Mesodermal cell (in vitro differentiated cells): ENCODE results near the gene TPBGL.

Source experiments
- H3K27ac ChIP-seq: 2 replicates; pipeline ENCODE4 v1.7.0; 2013; ENCODE audit warnings: mild to moderate bottlenecking, low read depth, low read length, moderate library complexity; ENCODE audit not compliant: severe bottlenecking
- H3K36me3 ChIP-seq: 2 replicates; pipeline ENCODE4 v1.7.1; 2013; ENCODE audit warnings: mild to moderate bottlenecking, low read length, moderate library complexity; ENCODE audit not compliant: control insufficient read depth, insufficient read depth
- H3K4me1 ChIP-seq: one replicate; pipeline ENCODE4 v1.7.1; 2013; ENCODE audit warnings: mild to moderate bottlenecking, low read length; ENCODE audit not compliant: insufficient read depth, control insufficient read depth, poor library complexity, severe bottlenecking
- H3K4me3 ChIP-seq: 2 replicates; pipeline ENCODE4 v1.7.0; 2013; ENCODE audit warnings: low read length, control low read depth, mild to moderate bottlenecking; ENCODE audit not compliant: insufficient read depth, poor library complexity, severe bottlenecking; ENCODE audit errors: extremely low read depth
- H3K9me3 ChIP-seq: 2 replicates; pipeline ENCODE4 v1.7.1; 2013; ENCODE audit warnings: mild to moderate bottlenecking, low read length, moderate library complexity; ENCODE audit not compliant: control insufficient read depth
- WGBS, 2 experiments: methylation state at CpG; one replicate each; pipeline ENCODE4 v1.1.5; 2013; ENCODE audit warnings: missing lambda C conversion rate in 2 of 2; ENCODE audit not compliant: insufficient coverage in 2 of 2; 5-methylcytosine and 5-hydroxymethylcytosine counted together

The TPBGL gene

GRCh38 chr11:75281469-75282095, 41.0 kb downstream of the TPBGL start:
- Histone ChIP-seq H3K4me1 (peaks cover 24% of the 10 kb centered on the region), H3K36me3 (peaks cover 54% of the 10 kb centered on the region), H3K9me3 (no peaks in the 10 kb centered on the region), H3K4me3 (no peak overlapping the region), H3K27ac (no peak overlapping the region)
- 95 to 96% methylated on average over 9 of the region's 10 CpGs for WGBS, 2 experiments

DNA sequence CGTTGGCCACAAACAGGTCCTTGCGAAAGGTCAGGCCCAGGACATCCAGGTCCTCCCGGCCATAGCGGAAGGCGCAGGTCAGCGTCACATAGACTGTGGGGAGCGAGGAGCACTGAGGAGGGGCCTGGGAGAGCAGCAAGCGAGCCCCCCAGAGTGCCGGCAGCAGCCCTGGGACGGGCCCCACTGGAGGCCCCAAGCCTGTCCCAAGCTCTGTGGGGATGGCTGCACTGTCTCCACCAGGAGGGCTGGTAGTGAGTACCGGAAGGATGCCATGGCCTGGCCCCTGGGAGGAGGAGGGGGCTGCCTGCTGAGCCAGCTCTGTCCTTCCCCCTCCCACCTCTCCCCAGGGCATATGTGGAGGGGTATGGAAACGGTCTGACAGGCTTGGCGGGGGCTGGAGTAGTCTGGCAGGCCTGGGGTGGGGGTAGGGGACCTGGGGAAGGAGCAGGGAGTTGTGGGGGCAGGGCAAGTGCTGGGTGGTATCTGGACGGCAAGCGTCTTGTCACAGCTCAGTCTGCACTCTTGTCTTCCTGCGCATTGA, 42.9 kb downstream of the TPBGL start:
- WGBS, 2 experiments, result 90 to 92% methylated on average over 11 to 12 of the region's 16 CpGs
- peaks cover 24% of the 10 kb centered on the region for H3K4me1 ChIP-seq
- no peak overlapping the region for H3K4me3 ChIP-seq
- no peak overlapping the region for H3K27ac ChIP-seq
- H3K36me3 ChIP-seq, result peaks cover 42% of the 10 kb centered on the region
- H3K9me3 ChIP-seq, result no peaks in the 10 kb centered on the region

- Histone ChIP-seq H3K4me1 (peaks cover 7% of the 10 kb centered on the region), H3K4me3 (no peak overlapping the region), H3K36me3 (peaks cover 35% of the 10 kb centered on the region), H3K27ac (no peak overlapping the region), H3K9me3 (no peaks in the 10 kb centered on the region)
- WGBS, 2 experiments, result 99 to 100% methylated on average over 3 to 5 of the region's 5 CpGs
These were observed 45.3 kb downstream of the TPBGL start for GRCh38 chr11:75285776-75286360.

DNA sequence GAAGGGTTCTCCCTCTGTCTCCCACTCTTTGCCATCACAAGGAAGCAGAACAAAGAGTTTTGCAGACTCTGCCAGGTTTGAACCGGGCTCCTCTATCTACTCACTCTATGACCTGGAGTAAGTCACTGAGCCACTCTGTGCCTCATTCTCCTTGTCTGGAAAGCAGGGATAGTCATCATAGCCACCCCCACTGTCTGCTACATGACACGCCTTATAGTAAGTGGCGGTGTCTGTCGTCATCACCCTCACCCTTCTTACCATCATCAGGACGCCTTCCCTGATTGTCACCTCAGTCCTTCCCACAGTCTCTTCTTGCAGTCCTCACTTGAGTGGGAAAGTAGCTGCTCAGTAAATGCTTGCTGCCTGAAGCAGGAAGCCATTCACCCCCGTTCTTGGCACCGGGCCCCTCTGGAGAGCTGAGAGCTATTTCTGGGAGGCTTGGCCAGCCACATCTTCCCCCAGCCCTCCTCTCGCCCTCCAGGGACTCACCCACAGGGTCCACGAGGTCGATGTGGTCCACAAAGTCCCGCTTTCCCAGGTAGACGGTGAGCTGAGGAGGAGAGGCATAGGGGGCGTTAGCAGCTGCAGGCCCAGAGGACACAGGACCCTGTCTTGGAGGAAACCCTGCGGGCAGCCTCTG, 46.4 kb downstream of the TPBGL start:
- Histone ChIP-seq H3K36me3 (peaks cover 29% of the 10 kb centered on the region), H3K9me3 (no peaks in the 10 kb centered on the region), H3K4me3 (no peak overlapping the region), H3K27ac (no peak overlapping the region), H3K4me1 (peaks cover 7% of the 10 kb centered on the region)
- 91 to 95% methylated on average over 9 to 14 of the region's 14 CpGs for WGBS, 2 experiments

- peaks cover 23% of the 10 kb centered on the region for H3K36me3 ChIP-seq
- H3K4me3 ChIP-seq, result no peak overlapping the region
- WGBS, 2 experiments, result 97 to 100% methylated on average over 17 of the region's 17 CpGs
- peaks cover 7% of the 10 kb centered on the region for H3K4me1 ChIP-seq
- no peak overlapping the region for H3K27ac ChIP-seq
- H3K9me3 ChIP-seq, result no peaks in the 10 kb centered on the region
These were observed 47.0 kb downstream of the TPBGL start for GRCh38 chr11:75287579-75287978.

DNA sequence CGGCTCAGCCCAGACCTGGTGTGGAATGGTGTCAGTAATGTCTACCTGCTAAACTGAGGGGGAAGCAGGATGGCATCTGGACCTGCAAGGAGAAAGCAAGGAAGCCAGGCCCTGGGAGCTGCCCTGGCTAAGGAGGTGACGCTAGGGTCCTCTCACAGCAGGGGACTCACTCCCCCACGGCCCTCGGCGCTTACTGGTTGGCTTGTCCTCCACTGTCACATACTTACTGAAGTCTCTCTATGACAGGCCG, 48.9 kb downstream of the TPBGL start:
- 86% methylated on average over 6 of the region's 6 CpGs; no CpG with 5 or more reads in 1 of the 2 experiments for WGBS, 2 experiments
- Histone ChIP-seq H3K4me1 (peaks cover 7% of the 10 kb centered on the region), H3K4me3 (no peak overlapping the region), H3K27ac (no peak overlapping the region), H3K36me3 (peaks cover 17% of the 10 kb centered on the region), H3K9me3 (no peaks in the 10 kb centered on the region)

GRCh38 chr11:75289919-75290318, 49.3 kb downstream of the TPBGL start:
- Histone ChIP-seq H3K4me3 (no peak overlapping the region), H3K4me1 (peaks cover 7% of the 10 kb centered on the region), H3K27ac (no peak overlapping the region), H3K9me3 (no peaks in the 10 kb centered on the region), H3K36me3 (peaks cover 17% of the 10 kb centered on the region)
- WGBS, 2 experiments, result 87 to 93% methylated on average over 10 of the region's 12 CpGs

DNA sequence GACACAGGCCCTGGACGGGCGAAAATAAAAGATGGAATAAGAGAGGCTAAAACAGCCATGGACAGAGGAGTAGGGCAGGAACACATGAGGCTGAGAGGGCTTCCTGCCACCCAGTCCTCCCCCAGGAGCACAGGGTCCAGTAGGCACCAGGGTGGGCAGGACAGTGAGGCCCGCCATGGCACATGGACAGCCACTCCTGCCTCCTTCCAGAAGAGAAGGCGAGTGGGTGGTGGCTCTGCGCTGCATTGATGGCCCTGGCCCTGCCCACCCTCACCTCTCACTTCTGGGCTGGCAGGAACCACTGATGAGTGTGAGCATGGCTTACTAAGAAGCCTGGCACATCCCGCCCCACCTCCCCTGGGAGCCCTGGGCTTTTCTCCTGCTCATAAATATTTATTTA, 51.2 kb downstream of the TPBGL start:
- 96% methylated on average over 3 to 5 of the region's 6 CpGs for WGBS, 2 experiments
- H3K4me1 ChIP-seq, result peaks cover 7% of the 10 kb centered on the region
- H3K27ac ChIP-seq, result no peak overlapping the region
- no peaks in the 10 kb centered on the region for H3K9me3 ChIP-seq
- H3K4me3 ChIP-seq, result no peak overlapping the region
- peaks cover 16% of the 10 kb centered on the region for H3K36me3 ChIP-seq

- Histone ChIP-seq H3K27ac (no peak overlapping the region), H3K9me3 (no peaks in the 10 kb centered on the region), H3K4me1 (peaks cover 7% of the 10 kb centered on the region), H3K36me3 (peaks cover 11% of the 10 kb centered on the region), H3K4me3 (no peak overlapping the region)
- WGBS, 2 experiments, result 97 to 100% methylated on average over 2 to 3 of the region's 3 CpGs
These were observed 52.4 kb downstream of the TPBGL start for GRCh38 chr11:75292943-75293342.
